SK-N-SH treated with all-trans-retinoic acid at 6 μM for 48 hours (cell line): ENCODE results near the gene VEPH1.
A peak's percentile ranks its signal among the peaks of the same experiment; 100 is the strongest.

Source experiments
- ATAC-seq: fragments of 200-7000 bp; cut with Tn5 transposase; 3 replicates; pipeline ENCODE4 v1.9.1; 2020; ENCODE audit warnings: mild to moderate bottlenecking, moderate library complexity
- ARNTL ChIP-seq: fragments of 450-650 bp; formaldehyde crosslinking; IDR thresholded peaks from 2 replicates; pipeline ENCODE4 v1.5.0; 2020; ENCODE audit warnings: low read depth, mild to moderate bottlenecking, moderate library complexity, borderline replicate concordance
- BACH2 ChIP-seq: fragments of 250-450 bp; sonication (Bioruptor Pico); IDR thresholded peaks from 2 replicates; pipeline ENCODE4 v1.9.0; 2021; ENCODE audit warnings: mild to moderate bottlenecking, borderline replicate concordance
- CSDC2 ChIP-seq: fragments of 250-450 bp; sonication (Bioruptor Pico); IDR thresholded peaks from 2 replicates; pipeline ENCODE4 v1.5.0; 2020; ENCODE audit warnings: mild to moderate bottlenecking, moderate library complexity
- ESRRG ChIP-seq: fragments of 250-450 bp; sonication (Bioruptor Pico); IDR thresholded peaks from 2 replicates; pipeline ENCODE4 v1.6.1; 2021; ENCODE audit warnings: mild to moderate bottlenecking
- GLIS3 ChIP-seq: fragments of 250-450 bp; sonication (Bioruptor Pico); IDR thresholded peaks from 2 replicates; pipeline ENCODE4 v1.5.0; 2020; ENCODE audit warnings: mild to moderate bottlenecking, moderate library complexity
- OSR1 ChIP-seq: fragments of 250-450 bp; sonication (Bioruptor Pico); IDR thresholded peaks from 2 replicates; pipeline ENCODE4 v1.8.0; 2022; ENCODE audit warnings: moderate library complexity, mild to moderate bottlenecking, inconsistent platforms
- RARB ChIP-seq: fragments of 250-450 bp; sonication (Bioruptor Pico); IDR thresholded peaks from 2 replicates; pipeline ENCODE4 v1.8.0; 2021; ENCODE audit warnings: mild to moderate bottlenecking, moderate library complexity
- SNAI2 ChIP-seq: fragments of 250-450 bp; sonication (Bioruptor Pico); IDR thresholded peaks from 2 replicates; pipeline ENCODE4 v1.5.0; 2020; ENCODE audit warnings: mild to moderate bottlenecking, moderate library complexity
- TCF4 ChIP-seq: fragments of 250-450 bp; sonication (Bioruptor Pico); IDR thresholded peaks from 2 replicates; pipeline ENCODE4 v1.8.0; 2021; ENCODE audit warnings: mild to moderate bottlenecking, moderate library complexity, borderline replicate concordance
- TOX ChIP-seq: fragments of 250-450 bp; sonication (Bioruptor Pico); IDR thresholded peaks from 2 replicates; pipeline ENCODE4 v1.8.0; 2021; ENCODE audit warnings: mild to moderate bottlenecking, moderate library complexity, borderline replicate concordance
- ZC3H10 ChIP-seq: fragments of 250-450 bp; sonication (Bioruptor Pico); IDR thresholded peaks from 2 replicates; pipeline ENCODE4 v1.5.1; 2021; ENCODE audit warnings: mild to moderate bottlenecking, moderate library complexity
- ZFP3 ChIP-seq: fragments of 250-450 bp; sonication (Bioruptor Pico); IDR thresholded peaks from 2 replicates; pipeline ENCODE4 v1.5.0; 2020; ENCODE audit warnings: mild to moderate bottlenecking, moderate library complexity
- ZFP30 ChIP-seq: fragments of 450-650 bp; formaldehyde crosslinking; IDR thresholded peaks from 2 replicates; pipeline ENCODE4 v1.5.0; 2022; ENCODE audit warnings: mild to moderate bottlenecking, moderate library complexity
- ZNF565 ChIP-seq: fragments of 450-650 bp; formaldehyde crosslinking; conservative IDR thresholded peaks from 2 replicates; pipeline ENCODE4 v1.5.0; 2020; ENCODE audit warnings: low read depth, mild to moderate bottlenecking, moderate library complexity
- ZNF70 ChIP-seq: fragments of 450-650 bp; formaldehyde crosslinking; IDR thresholded peaks from 2 replicates; pipeline ENCODE4 v1.5.0; 2020; ENCODE audit warnings: mild to moderate bottlenecking, moderate library complexity
- ZNF8 ChIP-seq: fragments of 450-650 bp; formaldehyde crosslinking; IDR thresholded peaks from 2 replicates; pipeline ENCODE4 v1.5.0; 2020; ENCODE audit warnings: mild to moderate bottlenecking, moderate library complexity
- TF ChIP-seq, protein P1 (sequence below): fragments of 250-450 bp; sonication (Bioruptor Pico); IDR thresholded peaks from 2 replicates; pipeline ENCODE4 v1.5.1; 2020; ENCODE audit warnings: low read depth, mild to moderate bottlenecking, moderate library complexity
- TF ChIP-seq, protein P2 (sequence below): fragments of 250-450 bp; sonication (Bioruptor Pico); IDR thresholded peaks from 2 replicates; pipeline ENCODE4 v1.8.0; 2021; ENCODE audit warnings: low read depth, mild to moderate bottlenecking, moderate library complexity, borderline replicate concordance
- TF ChIP-seq, protein P3 (sequence below): fragments of 250-450 bp; sonication (Bioruptor Pico); IDR thresholded peaks from 2 replicates; pipeline ENCODE4 v1.5.1; 2021; ENCODE audit warnings: mild to moderate bottlenecking, moderate library complexity
- TF ChIP-seq, protein P4 (sequence below): fragments of 250-450 bp; sonication (Bioruptor Pico); IDR thresholded peaks from 2 replicates; pipeline ENCODE4 v1.8.0; 2020; ENCODE audit warnings: mild to moderate bottlenecking, moderate library complexity, borderline replicate concordance

Gene VEPH1

DNA sequence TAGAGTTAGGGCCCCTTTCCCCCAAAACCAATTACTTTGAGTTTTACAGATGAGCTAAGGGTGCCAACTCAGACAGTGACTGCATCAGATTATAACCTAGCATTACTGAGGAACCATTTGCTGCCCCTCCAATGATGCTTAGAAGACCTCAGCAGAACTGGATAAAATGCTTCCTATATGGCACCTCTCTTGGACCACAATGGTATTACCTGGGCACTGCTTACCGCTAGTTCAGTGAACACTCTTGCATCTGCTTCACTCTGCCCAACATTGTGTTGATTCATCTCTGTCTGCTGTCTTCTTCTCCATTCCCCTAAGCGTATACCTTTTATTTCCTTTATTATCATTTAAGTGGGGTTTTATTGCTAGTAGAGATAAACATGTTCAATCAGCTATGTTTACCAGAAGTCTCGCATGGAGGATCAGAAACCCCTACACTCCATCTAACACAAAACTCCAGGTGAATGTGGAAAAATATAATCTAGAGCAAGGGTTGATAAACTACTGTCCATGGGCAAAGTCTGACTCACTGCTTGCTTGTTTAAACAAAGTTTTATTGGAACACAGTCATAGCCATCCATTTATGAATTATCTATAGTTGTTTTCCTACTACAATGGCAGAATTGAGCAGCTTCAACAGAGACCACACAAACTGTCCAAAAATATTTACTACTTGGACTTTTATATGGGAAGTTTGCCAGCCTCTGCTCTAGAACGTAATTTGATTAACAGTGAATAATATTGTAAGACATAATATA, 166.8 kb downstream of the VEPH1 start:
- ATAC-seq = no peak

DNA sequence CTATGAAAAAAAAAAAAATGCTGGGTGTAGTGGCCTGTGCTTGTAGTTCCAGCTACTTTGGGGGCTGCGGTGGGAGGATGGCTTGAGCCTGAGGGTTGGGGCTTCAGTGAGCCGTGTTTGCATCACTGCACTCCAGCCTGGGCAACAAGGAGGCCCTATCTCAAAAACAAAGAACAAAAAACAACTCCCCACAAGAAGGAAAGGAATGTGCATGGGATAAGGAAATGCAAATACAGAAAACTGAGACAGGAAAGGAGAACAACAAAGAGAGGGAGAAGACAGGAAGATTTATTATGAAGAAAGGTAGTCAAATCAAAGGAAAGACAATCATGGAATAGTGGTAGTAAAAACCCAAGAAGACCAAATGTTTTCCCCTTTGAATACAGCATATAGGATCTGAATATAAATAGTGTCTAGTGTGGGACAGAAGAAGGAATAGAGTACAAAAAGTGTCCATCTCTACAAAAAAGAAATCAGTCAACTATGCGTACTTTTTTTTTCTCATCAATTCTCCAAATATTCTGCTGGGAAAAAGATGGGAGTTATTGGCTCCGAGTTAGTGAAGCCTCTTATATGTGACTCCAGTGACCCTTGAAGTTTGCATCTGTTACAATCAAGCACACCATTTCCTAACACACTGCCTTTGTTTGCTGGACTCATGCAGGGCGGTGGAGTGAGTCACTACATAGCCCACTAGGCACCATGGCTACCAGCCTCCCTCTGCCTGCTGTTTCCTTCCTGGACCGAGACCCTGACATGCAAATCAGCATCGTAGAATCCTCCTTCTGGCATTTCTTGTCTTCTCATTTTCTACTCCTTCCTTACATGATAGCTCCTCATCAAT, 167.8 kb downstream of the VEPH1 start:
- TF ChIP-seq SNAI2 (no peak), ZNF70 (CRISPR knock-in tag) (no peak), BACH2 (no peak), GLIS3 (CRISPR knock-in tag) (no peak), RARB (CRISPR knock-in tag) (no peak), ZC3H10 (CRISPR knock-in tag) (no peak), ARNTL (CRISPR knock-in tag) (no peak), TCF4 (CRISPR knock-in tag) (no peak), TOX (no peak)
- TF ChIP-seq, protein P1, sequence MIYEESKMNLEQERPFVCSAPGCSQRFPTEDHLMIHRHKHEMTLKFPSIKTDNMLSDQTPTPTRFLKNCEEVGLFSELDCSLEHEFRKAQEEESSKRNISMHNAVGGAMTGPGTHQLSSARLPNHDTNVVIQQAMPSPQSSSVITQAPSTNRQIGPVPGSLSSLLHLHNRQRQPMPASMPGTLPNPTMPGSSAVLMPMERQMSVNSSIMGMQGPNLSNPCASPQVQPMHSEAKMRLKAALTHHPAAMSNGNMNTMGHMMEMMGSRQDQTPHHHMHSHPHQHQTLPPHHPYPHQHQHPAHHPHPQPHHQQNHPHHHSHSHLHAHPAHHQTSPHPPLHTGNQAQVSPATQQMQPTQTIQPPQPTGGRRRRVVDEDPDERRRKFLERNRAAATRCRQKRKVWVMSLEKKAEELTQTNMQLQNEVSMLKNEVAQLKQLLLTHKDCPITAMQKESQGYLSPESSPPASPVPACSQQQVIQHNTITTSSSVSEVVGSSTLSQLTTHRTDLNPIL (CRISPR knock-in tag) = no peak
- TF ChIP-seq, protein P2, sequence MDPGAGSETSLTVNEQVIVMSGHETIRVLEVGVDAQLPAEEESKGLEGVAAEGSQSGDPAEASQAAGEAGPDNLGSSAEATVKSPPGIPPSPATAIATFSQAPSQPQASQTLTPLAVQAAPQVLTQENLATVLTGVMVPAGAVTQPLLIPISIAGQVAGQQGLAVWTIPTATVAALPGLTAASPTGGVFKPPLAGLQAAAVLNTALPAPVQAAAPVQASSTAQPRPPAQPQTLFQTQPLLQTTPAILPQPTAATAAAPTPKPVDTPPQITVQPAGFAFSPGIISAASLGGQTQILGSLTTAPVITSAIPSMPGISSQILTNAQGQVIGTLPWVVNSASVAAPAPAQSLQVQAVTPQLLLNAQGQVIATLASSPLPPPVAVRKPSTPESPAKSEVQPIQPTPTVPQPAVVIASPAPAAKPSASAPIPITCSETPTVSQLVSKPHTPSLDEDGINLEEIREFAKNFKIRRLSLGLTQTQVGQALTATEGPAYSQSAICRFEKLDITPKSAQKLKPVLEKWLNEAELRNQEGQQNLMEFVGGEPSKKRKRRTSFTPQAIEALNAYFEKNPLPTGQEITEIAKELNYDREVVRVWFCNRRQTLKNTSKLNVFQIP (CRISPR knock-in tag) = no peak
- peak; percentile 67 for ATAC-seq

More for the DNA sequence above, 166.8 kb downstream of the VEPH1 start:
- no peak for TF ChIP-seq CSDC2 (CRISPR knock-in tag)
- no peak for TF ChIP-seq ZNF70 (CRISPR knock-in tag)
- no peak for TF ChIP-seq TCF4 (CRISPR knock-in tag)
- no peak for TF ChIP-seq RARB (CRISPR knock-in tag)
- no peak for TF ChIP-seq ESRRG (CRISPR knock-in tag)
- TF ChIP-seq OSR1 = no peak
- TF ChIP-seq ZFP3 = no peak

DNA sequence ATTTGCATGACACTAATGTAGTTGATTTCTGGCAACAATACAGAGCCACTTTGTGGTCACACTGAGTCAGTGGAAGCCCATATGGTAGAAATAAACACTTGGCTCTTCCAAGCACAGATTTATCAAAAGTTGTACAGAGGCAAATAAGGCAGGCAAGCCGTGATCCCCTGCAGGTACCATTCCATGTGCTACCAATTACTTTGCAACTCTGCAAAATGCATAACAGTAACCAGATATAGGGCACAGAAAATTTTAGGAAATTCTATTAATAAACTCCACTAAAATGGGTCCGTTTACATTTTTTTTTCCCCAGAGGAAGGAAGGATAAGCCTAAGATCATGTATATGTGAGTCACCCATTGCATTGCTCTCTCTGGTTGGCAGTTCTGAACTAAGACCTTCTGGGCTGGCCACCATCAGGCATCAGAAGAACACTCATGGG, 169.6 kb downstream of the VEPH1 start:
- TF ChIP-seq ZNF8 (no peak), ESRRG (CRISPR knock-in tag) (no peak), CSDC2 (CRISPR knock-in tag) (no peak), GLIS3 (CRISPR knock-in tag) (no peak), RARB (CRISPR knock-in tag) (no peak), SNAI2 (no peak), TOX (no peak), ZNF565 (CRISPR knock-in tag) (no peak), OSR1 (no peak), ZFP3 (no peak), ZC3H10 (CRISPR knock-in tag) (no peak), TCF4 (CRISPR knock-in tag) (no peak), ZFP30 (no peak)
- TF ChIP-seq, protein P3, sequence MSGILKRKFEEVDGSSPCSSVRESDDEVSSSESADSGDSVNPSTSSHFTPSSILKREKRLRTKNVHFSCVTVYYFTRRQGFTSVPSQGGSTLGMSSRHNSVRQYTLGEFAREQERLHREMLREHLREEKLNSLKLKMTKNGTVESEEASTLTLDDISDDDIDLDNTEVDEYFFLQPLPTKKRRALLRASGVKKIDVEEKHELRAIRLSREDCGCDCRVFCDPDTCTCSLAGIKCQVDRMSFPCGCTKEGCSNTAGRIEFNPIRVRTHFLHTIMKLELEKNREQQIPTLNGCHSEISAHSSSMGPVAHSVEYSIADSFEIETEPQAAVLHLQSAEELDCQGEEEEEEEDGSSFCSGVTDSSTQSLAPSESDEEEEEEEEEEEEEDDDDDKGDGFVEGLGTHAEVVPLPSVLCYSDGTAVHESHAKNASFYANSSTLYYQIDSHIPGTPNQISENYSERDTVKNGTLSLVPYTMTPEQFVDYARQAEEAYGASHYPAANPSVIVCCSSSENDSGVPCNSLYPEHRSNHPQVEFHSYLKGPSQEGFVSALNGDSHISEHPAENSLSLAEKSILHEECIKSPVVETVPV (CRISPR knock-in tag) = no peak
- TF ChIP-seq, protein P1 (CRISPR knock-in tag) = no peak
- TF ChIP-seq, protein P4, sequence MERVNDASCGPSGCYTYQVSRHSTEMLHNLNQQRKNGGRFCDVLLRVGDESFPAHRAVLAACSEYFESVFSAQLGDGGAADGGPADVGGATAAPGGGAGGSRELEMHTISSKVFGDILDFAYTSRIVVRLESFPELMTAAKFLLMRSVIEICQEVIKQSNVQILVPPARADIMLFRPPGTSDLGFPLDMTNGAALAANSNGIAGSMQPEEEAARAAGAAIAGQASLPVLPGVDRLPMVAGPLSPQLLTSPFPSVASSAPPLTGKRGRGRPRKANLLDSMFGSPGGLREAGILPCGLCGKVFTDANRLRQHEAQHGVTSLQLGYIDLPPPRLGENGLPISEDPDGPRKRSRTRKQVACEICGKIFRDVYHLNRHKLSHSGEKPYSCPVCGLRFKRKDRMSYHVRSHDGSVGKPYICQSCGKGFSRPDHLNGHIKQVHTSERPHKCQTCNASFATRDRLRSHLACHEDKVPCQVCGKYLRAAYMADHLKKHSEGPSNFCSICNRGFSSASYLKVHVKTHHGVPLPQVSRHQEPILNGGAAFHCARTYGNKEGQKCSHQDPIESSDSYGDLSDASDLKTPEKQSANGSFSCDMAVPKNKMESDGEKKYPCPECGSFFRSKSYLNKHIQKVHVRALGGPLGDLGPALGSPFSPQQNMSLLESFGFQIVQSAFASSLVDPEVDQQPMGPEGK (CRISPR knock-in tag) = no peak
- TF ChIP-seq, protein P2 (CRISPR knock-in tag) = no peak
- peak; percentile 87 for ATAC-seq
